ENCODE measurements around the gene IRX4. TPM values are rescaled to one million over a fixed set of nuclear protein-coding genes. Genes with fewer than 3 reads are reported as not detected.

Gene IRX4
- total and polyA plus RNA-seq, 2 donors (not counting 3 experiments of a cell fraction or from before 2014, with no cell fraction given) = not detected

DNA sequence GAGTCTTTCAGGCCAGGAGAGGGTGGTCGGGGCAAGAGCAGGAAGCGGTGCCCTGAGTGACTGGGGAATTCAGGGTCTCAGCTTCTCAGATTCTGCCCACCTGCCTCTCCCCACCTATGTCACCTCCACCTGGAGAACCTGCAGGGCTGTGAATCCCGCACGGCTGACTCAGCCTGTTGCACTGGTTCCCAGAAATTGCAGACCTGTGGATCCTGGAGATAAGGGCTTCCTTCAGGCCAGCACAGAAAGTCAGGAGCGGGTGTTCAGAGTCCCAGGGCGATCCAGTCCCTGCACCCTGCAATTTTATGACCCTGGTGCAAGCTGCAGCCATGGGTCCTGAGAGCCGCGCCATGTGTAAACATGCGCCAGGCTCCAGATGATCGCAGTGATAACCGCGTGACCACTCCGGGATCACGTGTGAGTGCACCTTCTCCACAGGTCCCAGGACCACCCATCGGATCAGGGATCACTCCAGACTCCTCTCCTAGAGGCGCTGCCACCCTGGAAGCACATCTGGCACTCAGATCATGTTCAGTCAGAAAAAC, 17.8 kb downstream of the IRX4 start:
- no peak overlapping the region for H3K4me2 ChIP-seq (ENCODE audit: insufficient read depth, low read length)
- peaks cover 0 to 2% of the 10 kb centered on the region in 2 experiments for H3K27me3 ChIP-seq (ENCODE audit: control insufficient read depth in 2 of 2, insufficient read depth in 2 of 2, low read length in 2 of 2)
- no peak overlapping the region for H3K27ac ChIP-seq (ENCODE audit: insufficient read depth, low read depth, low read length)
- TF ChIP-seq MYC (IDR thresholded peaks at IDR 0.05; ENCODE audit: low read depth, low read length) (no peak), GATA2 (IDR thresholded peaks at IDR 0.05; ENCODE audit: insufficient read depth, insufficient read length, low read depth, low read length) (no peak), JUN (IDR thresholded peaks at IDR 0.05; ENCODE audit: borderline replicate concordance, insufficient read depth, insufficient read length, low read depth) (no peak), EZH2 (IDR thresholded peaks at IDR 0.05; ENCODE audit: borderline replicate concordance, low read depth, low read length, severe bottlenecking) (no peak), POLR2A (IDR thresholded peaks at IDR 0.05; ENCODE audit: low read depth, low read length) (no peak), POLR2AphosphoS5 (IDR thresholded peaks at IDR 0.05; ENCODE audit: insufficient read depth, low read depth, low read length) (no peak), FOS (IDR thresholded peaks at IDR 0.05; ENCODE audit: borderline replicate concordance, insufficient read depth, low read length) (no peak)
- TF ChIP-seq, protein P1, sequence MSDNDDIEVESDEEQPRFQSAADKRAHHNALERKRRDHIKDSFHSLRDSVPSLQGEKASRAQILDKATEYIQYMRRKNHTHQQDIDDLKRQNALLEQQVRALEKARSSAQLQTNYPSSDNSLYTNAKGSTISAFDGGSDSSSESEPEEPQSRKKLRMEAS (IDR thresholded peaks at IDR 0.05; ENCODE audit: insufficient read depth, insufficient read length) = no peak
- TF ChIP-seq, protein P2, sequence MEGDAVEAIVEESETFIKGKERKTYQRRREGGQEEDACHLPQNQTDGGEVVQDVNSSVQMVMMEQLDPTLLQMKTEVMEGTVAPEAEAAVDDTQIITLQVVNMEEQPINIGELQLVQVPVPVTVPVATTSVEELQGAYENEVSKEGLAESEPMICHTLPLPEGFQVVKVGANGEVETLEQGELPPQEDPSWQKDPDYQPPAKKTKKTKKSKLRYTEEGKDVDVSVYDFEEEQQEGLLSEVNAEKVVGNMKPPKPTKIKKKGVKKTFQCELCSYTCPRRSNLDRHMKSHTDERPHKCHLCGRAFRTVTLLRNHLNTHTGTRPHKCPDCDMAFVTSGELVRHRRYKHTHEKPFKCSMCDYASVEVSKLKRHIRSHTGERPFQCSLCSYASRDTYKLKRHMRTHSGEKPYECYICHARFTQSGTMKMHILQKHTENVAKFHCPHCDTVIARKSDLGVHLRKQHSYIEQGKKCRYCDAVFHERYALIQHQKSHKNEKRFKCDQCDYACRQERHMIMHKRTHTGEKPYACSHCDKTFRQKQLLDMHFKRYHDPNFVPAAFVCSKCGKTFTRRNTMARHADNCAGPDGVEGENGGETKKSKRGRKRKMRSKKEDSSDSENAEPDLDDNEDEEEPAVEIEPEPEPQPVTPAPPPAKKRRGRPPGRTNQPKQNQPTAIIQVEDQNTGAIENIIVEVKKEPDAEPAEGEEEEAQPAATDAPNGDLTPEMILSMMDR (IDR thresholded peaks at IDR 0.05; ENCODE audit: extremely low read depth in 1 of 2, insufficient read depth in 1 of 2, low read depth in 1 of 2, low read length in 2 of 2) = no peak
- dilution Hi-C loops (cut with MboI; ENCODE audit: extremely low pct_ligation_motif_present, low sequenced_read_pairs) (no loop called here), intact Hi-C loops (cut with micrococcal nuclease) (no loop called here)
- ChIA-PET CTCF (no interaction called here), POLR2A (no interaction called here)
- no peaks in the 10 kb centered on the region for H3K79me2 ChIP-seq (ENCODE audit: control insufficient read depth, insufficient read depth, low read length)
- no peaks in the 10 kb centered on the region for H3K9me3 ChIP-seq (replicated peaks; ENCODE audit: control insufficient read depth, insufficient read depth, low read length)
- H3K9me1 ChIP-seq (replicated peaks; ENCODE audit: control insufficient read depth, extremely low read depth, insufficient read depth, low read length) = no peaks in the 10 kb centered on the region
- no peak overlapping the region for H2AFZ ChIP-seq (ENCODE audit: low read depth, low read length)
- H4K20me1 ChIP-seq (replicated peaks; ENCODE audit: control insufficient read depth, extremely low read depth, insufficient read depth, low read length) = no peaks in the 10 kb centered on the region
- no peaks in the 10 kb centered on the region for H3K36me3 ChIP-seq (ENCODE audit: control insufficient read depth in 2 of 2, extremely low read depth in 1 of 2, insufficient read depth in 2 of 2, low read length in 2 of 2)
- no peak overlapping the region for H3K9ac ChIP-seq (replicated peaks; ENCODE audit: extremely low read depth, insufficient read depth, low read length)
- no peaks in the 10 kb centered on the region for H3K4me1 ChIP-seq (ENCODE audit: control insufficient read depth, extremely low read depth, insufficient read depth, low read length)
- no peak for FAIRE-seq
- no peak for DNase-seq (ENCODE audit: low read depth, low spot score)
- no TSS peak for BruUV-seq (replicated peaks)
- H3K4me3 ChIP-seq (replicated peaks in 1 of 3; ENCODE audit: insufficient read depth in 1 of 3, low read depth in 1 of 3, low read length in 3 of 3) = no peak overlapping the region
